GM13976 (cell line): ENCODE measurements around the gene LTBP3.

Source experiments
- DNase-seq: peaks from one replicate; pipeline ENCODE4 v3.0.0; 2012; ENCODE audit warnings: low spot score
- in situ Hi-C: fragments of 300-500 bp; cut with MboI; formaldehyde crosslinking; loops from one replicate; pipeline ENCODE4 v1.12.0; 2022; ENCODE audit warnings: low sequenced_read_pairs, mixed read lengths, inconsistent platforms; ENCODE audit not compliant: unreplicated experiment
- TF ChIP-seq, protein P1 (sequence below): IDR thresholded peaks from 2 replicates; pipeline ENCODE4 v1.5.1; 2012; ENCODE audit warnings: borderline replicate concordance, mild to moderate bottlenecking; ENCODE audit not compliant: insufficient read depth; ENCODE audit errors: extremely low read depth, missing control alignments, control extremely low read depth

LTBP3 gene

DNA sequence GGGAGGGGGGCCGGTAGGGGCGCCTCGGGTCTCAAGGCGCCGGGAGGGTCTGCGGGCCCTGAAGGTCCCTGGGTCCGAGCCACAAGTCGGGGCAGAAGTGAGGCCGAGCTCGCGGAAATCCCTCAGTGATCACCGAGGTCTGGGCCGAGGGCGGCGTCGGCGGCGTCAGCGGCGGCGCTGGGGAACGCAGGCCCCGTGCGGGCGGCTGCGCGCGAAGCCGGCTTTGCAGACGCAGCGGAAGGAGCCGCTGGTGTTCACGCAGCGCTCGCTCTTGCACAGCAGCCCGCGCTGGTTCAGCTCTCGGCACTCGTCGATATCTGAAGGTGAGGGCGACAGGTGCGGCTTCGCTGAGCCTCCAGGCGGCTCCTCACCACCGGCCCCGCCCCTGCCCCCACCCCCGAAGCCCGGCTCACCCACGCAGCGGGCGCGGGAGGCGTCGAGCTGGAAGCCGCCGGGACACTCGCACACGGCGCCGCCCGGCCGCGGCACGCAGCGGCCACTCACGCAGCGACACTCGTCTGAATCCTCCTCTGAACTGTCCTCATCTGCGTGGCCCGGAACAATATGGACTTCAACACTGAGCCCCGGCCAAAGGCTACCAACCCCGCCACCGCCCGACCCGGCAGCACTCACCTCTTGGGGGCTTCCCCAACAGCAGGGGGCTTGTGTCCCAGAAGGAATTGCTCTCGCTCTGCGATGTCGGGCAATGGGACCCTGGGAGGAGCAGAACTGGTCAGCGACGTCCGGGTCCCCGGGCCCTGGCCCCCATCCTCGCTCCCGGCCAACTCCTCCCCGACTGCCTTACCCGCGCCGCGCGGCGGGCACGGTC lies 19.0 kb downstream of the LTBP3 start:
- TF ChIP-seq, protein P1, sequence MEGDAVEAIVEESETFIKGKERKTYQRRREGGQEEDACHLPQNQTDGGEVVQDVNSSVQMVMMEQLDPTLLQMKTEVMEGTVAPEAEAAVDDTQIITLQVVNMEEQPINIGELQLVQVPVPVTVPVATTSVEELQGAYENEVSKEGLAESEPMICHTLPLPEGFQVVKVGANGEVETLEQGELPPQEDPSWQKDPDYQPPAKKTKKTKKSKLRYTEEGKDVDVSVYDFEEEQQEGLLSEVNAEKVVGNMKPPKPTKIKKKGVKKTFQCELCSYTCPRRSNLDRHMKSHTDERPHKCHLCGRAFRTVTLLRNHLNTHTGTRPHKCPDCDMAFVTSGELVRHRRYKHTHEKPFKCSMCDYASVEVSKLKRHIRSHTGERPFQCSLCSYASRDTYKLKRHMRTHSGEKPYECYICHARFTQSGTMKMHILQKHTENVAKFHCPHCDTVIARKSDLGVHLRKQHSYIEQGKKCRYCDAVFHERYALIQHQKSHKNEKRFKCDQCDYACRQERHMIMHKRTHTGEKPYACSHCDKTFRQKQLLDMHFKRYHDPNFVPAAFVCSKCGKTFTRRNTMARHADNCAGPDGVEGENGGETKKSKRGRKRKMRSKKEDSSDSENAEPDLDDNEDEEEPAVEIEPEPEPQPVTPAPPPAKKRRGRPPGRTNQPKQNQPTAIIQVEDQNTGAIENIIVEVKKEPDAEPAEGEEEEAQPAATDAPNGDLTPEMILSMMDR = no peak
- in situ Hi-C loops = no loop called here

DNA sequence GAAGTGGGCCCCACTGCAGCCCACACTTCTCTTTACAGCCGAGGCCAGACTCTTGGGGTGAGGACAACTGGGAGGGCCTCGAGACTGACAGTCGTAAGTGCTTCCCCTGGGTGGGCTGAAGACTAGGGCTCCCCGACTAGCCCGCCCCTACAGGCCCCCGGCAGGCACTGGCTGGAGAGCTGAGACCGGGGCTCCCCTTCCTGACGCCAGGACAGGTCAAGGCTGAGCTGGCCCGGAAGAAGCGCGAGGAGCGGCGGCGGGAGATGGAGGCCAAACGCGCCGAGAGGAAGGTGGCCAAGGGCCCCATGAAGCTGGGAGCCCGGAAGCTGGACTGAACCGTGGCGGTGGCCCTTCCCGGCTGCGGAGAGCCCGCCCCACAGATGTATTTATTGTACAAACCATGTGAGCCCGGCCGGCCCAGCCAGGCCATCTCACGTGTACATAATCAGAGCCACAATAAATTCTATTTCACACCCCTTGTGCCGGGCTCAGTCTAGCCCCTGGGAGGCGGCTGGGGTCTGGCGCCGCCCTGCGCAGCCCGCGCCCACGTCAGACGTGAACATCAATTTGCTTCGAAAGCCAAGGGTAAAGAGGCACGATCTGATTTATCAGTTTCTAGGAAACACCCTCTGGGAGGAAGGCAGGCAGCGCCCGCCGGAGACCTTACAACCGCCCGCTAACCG lies 19.8 kb downstream of the LTBP3 start:
- TF ChIP-seq, protein P1 = no peak
- in situ Hi-C loops = no loop called here
- no peak for DNase-seq

More for the DNA sequence above, 19.0 kb downstream of the LTBP3 start:
- DNase-seq = no peak

DNA sequence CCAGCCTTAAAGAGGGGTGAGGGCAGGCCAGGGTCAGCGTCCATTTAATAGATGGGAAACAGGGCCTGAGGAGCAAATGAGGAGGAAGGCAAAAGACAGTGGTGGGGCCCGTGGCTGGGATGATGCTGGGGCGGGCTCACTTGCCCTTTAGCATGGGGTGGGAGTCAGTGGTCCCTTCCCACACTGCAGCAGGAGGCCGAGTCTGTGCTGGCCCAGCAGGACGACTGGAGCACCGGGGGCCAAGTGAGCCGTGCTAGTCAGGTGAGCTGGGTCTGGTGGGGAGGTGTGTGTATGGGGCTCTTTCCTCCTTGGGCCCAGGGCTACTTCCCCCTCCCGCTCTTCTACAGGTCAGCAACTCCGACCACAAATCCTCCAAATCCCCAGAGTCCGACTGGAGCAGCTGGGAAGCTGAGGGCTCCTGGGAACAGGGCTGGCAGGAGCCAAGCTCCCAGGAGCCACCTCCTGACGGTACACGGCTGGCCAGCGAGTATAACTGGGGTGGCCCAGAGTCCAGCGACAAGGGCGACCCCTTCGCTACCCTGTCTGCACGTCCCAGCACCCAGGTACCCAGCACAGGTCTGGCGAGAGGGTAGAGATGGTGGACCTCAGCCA lies 20.4 kb downstream of the LTBP3 start:
- DNase-seq = no peak
- in situ Hi-C loops = no loop called here
- TF ChIP-seq, protein P1 = no peak

DNA sequence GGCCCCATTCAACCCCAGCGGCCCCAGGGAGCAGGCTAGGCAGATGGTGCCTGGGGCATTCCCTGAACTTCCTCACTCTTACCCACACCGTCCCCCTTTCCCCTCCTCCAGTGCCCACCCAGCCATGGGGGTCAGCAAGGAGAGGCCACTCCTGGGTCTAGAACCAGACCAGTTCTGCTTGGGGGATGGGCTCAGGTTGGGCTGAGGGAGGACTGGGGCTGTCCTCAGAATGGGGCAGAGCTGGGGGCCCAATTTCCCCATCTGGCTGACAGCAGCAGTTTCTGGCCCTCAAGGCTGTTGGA lies 20.9 kb downstream of the LTBP3 start:
- no peak for DNase-seq
- TF ChIP-seq, protein P1 = no peak
- in situ Hi-C loops = no loop called here

DNA sequence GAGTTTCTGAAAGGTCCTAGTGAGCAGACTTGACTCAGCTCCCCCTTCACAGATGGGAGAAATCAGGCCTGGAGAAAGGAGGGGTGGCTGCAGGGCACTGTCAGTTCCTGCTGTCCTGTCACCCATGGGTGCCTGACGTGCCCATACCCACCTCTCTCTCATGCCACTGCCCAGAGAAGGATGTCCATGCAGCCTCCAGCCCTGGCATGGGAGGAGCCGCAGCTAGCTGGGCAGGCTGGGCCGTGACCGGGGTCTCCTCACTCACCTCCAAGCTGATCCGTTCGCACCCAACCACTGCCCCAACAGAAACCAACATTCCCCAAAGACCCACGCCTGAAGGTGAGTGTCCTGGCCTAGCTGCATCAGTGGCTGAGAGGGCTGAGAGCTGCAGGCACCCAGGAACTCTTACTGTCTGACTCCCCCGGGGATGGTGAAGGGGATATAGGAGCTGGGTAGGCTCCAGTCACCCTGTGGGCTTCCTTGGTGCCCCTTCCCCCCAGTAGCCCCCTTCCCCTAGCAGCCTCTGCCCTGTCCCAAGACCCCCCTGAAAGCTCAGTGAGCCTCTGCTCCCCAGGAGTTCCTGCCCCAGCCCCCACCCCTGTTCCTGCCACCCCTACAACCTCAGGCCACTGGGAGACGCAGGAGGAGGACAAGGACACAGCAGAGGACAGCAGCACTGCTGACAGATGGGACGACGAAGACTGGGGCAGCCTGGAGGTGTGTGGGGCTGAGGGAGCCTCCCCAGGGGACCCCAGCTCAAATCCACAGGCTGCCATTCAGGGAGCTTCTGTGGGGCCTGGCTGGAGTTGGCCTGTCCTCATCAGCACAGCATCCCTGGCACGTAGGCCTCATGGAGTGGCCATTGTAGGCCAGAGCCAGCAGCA lies 21.5 kb downstream of the LTBP3 start:
- DNase-seq = no peak
- in situ Hi-C loops = no loop called here
- TF ChIP-seq, protein P1 = no peak

DNA sequence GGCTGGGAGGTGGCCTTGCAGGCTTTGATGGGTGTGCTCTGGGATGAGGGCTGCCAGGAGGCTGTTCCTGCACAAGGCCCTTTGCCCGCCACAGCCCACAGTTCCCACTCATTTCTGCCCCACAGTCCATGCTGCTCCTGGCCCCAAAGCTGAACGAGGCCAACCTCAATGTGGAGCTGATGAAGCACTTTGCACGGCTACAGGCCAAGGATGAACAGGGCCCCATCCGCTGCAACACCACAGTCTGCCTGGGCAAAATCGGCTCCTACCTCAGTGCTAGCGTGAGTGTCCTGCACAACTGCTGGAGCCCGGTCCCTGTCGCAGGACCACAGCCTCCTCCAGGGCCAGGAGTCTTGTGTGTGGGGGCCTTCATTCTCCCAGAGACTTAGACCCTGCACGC lies 23.1 kb downstream of the LTBP3 start:
- in situ Hi-C loops = no loop called here
- TF ChIP-seq, protein P1 = no peak
- no peak for DNase-seq
